Measurements from ENCODE around the gene LCE6A.
A peak's percentile ranks its signal among the peaks of the same experiment; 100 is the strongest.

The LCE6A gene

GRCh38 chr1:152861374-152861773 lies 18.7 kb downstream of the LCE6A start:
- H3K27me3 ChIP-seq (ENCODE audit: low read depth, low read length) = peaks cover 44% of the 10 kb centered on the region
- no peaks in the 10 kb centered on the region for H3K9me3 ChIP-seq (ENCODE audit: insufficient read depth, low read length)
- peaks cover 7% of the 10 kb centered on the region; the same call in 1 of the 2 replicates for H3K4me1 ChIP-seq (ENCODE audit: low read length)
- H3K36me3 ChIP-seq (replicated peaks; ENCODE audit: low read depth, low read length) = no peaks in the 10 kb centered on the region
- no peak overlapping the region for H3K27ac ChIP-seq (ENCODE audit: low read length)
- TF ChIP-seq EZH2phosphoT487 (IDR thresholded peaks at IDR 0.05; ENCODE audit: low read depth) (no peak), CTCF (IDR thresholded peaks at IDR 0.05; ENCODE audit: low read depth, low read length) (no peak)
- no peak overlapping the region for H3K9ac ChIP-seq (ENCODE audit: low read length)
- no peak overlapping the region for H3K4me3 ChIP-seq (ENCODE audit: low read length)
- no peak overlapping the region for H3K4me2 ChIP-seq (ENCODE audit: low read length)
- no peak overlapping the region for H2AFZ ChIP-seq (ENCODE audit: low read depth, low read length)
- no peaks in the 10 kb centered on the region for H4K20me1 ChIP-seq (ENCODE audit: insufficient read depth, low read length)
- no peaks in the 10 kb centered on the region for H3K79me2 ChIP-seq (ENCODE audit: low read length)

GRCh38 chr1:152864443-152864842 lies 21.8 kb downstream of the LCE6A start:
- no peaks in the 10 kb centered on the region for H4K20me1 ChIP-seq (ENCODE audit: insufficient read depth, low read length)
- H3K27ac ChIP-seq (ENCODE audit: low read length) = no peak overlapping the region
- no peaks in the 10 kb centered on the region for H3K36me3 ChIP-seq (replicated peaks; ENCODE audit: low read depth, low read length)
- no peaks in the 10 kb centered on the region for H3K9me3 ChIP-seq (ENCODE audit: insufficient read depth, low read length)
- no peaks in the 10 kb centered on the region for H3K79me2 ChIP-seq (ENCODE audit: low read length)
- no peak for TF ChIP-seq EZH2phosphoT487 (IDR thresholded peaks at IDR 0.05; ENCODE audit: low read depth)
- peaks cover 48% of the 10 kb centered on the region for H3K27me3 ChIP-seq (ENCODE audit: low read depth, low read length)
- H3K4me2 ChIP-seq (ENCODE audit: low read length) = no peak overlapping the region
- no peak overlapping the region for H2AFZ ChIP-seq (ENCODE audit: low read depth, low read length)
- H3K9ac ChIP-seq (ENCODE audit: low read length) = no peak overlapping the region
- H3K4me3 ChIP-seq (ENCODE audit: low read length) = no peak overlapping the region
- H3K4me1 ChIP-seq (ENCODE audit: low read length) = peaks cover 7% of the 10 kb centered on the region; the same call in 1 of the 2 replicates

GRCh38 chr1:152866321-152866720 lies 23.7 kb downstream of the LCE6A start:
- Histone ChIP-seq H3K4me3 (ENCODE audit: low read length) (no peak overlapping the region), H3K4me2 (ENCODE audit: low read length) (no peak overlapping the region), H2AFZ (ENCODE audit: low read depth, low read length) (no peak overlapping the region), H3K4me1 (ENCODE audit: low read length) (peaks cover 2% of the 10 kb centered on the region; the same call in 1 of the 2 replicates), H3K36me3 (replicated peaks; ENCODE audit: low read depth, low read length) (no peaks in the 10 kb centered on the region), H3K27ac (ENCODE audit: low read length) (no peak overlapping the region), H3K79me2 (ENCODE audit: low read length) (no peaks in the 10 kb centered on the region), H3K9ac (ENCODE audit: low read length) (no peak overlapping the region), H3K9me3 (ENCODE audit: insufficient read depth, low read length) (no peaks in the 10 kb centered on the region), H4K20me1 (ENCODE audit: insufficient read depth, low read length) (no peaks in the 10 kb centered on the region), H3K27me3 (ENCODE audit: low read depth, low read length) (peaks cover 45% of the 10 kb centered on the region)
- TF ChIP-seq EZH2phosphoT487 (IDR thresholded peaks at IDR 0.05; ENCODE audit: low read depth) (no peak), CTCF (IDR thresholded peaks at IDR 0.05; ENCODE audit: low read depth, low read length) (no peak)

- H3K36me3 ChIP-seq (replicated peaks; ENCODE audit: low read depth, low read length) = no peaks in the 10 kb centered on the region
- H3K4me3 ChIP-seq (ENCODE audit: low read length) = no peak overlapping the region
- TF ChIP-seq EZH2phosphoT487 (IDR thresholded peaks at IDR 0.05; ENCODE audit: low read depth) (no peak), CTCF (IDR thresholded peaks at IDR 0.05; ENCODE audit: low read depth, low read length) (peak; percentile 78)
- H4K20me1 ChIP-seq (ENCODE audit: insufficient read depth, low read length) = no peaks in the 10 kb centered on the region
- H3K4me1 ChIP-seq (ENCODE audit: low read length) = no peaks in the 10 kb centered on the region
- no peaks in the 10 kb centered on the region for H3K9me3 ChIP-seq (ENCODE audit: insufficient read depth, low read length)
- peaks cover 51% of the 10 kb centered on the region for H3K27me3 ChIP-seq (ENCODE audit: low read depth, low read length)
- no peak overlapping the region for H2AFZ ChIP-seq (ENCODE audit: low read depth, low read length)
- H3K27ac ChIP-seq (ENCODE audit: low read length) = no peak overlapping the region
- H3K9ac ChIP-seq (ENCODE audit: low read length) = no peak overlapping the region
- H3K79me2 ChIP-seq (ENCODE audit: low read length) = no peaks in the 10 kb centered on the region
- H3K4me2 ChIP-seq (ENCODE audit: low read length) = no peak overlapping the region
Observed at GRCh38 chr1:152869808-152870419, 27.3 kb downstream of the LCE6A start.
